ENCODE results near the gene HSCB. TPM values are rescaled to one million over a fixed set of nuclear protein-coding genes. Genes with fewer than 3 reads are reported as not detected.

HSCB gene
- total RNA-seq, 1 experiment from 2014 or later = 21.2 TPM

DNA sequence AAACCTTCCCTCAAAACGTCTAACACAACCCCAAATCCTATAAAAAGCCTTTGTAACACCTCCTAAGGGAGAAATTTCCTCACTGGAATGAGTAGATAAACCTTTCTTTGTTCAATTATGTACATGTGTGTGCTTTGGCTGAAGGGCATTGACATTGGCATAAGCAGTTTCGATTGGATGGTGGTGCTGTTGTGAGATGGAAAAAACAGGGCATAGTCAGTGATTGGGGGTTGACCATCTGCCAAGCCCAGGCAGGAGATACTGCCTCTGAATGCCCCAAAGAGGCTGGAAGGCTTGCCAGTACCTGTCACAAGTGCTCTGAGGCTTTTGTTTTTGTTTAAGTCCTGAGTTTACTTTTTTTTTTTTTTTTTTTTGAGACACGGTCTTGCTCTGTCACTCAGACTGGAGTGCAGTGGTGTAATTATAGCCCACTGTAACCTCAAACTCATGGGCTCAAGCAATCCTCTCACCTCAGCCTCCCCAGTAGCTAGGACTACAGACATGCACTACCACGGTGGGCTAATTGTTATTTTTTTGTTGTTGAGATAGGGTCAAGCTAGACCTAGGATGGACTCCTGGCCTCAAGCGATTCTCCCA, 29.5 kb downstream of the HSCB start:
- Mint-ChIP-seq H3K9me3 (peaks cover 1 to 9% of the 10 kb centered on the region in 2 experiments; a peak in 4 of 5 replicates), H3K36me3 (ENCODE audit: insufficient read depth in 1 of 3, low read depth in 3 of 3) (peaks cover 20 to 28% (median 26%) of the 10 kb centered on the region in 3 experiments; a peak in 6 of 7 replicates), H3K27me3 (ENCODE audit: low read depth) (no peaks in the 10 kb centered on the region), H3K27ac (peak overlapping the region in 1 of 3 experiments; percentile 81; a peak in 2 of 7 replicates), H3K4me3 (no peak overlapping the region), H3K4me1 (peaks cover 9 to 15% of the 10 kb centered on the region in 2 experiments)
- H2BK12ac ChIP-seq (ENCODE audit: insufficient read length, low read depth, low read length) = no peak overlapping the region
- no peaks in the 10 kb centered on the region for H3K9me3 ChIP-seq (ENCODE audit: control insufficient read depth, low read depth, low read length)
- no peak for DNase-seq
- no peak overlapping the region for H2BK20ac ChIP-seq (ENCODE audit: low read depth, low read length, poor library complexity, severe bottlenecking)
- no peak overlapping the region for H3K56ac ChIP-seq (ENCODE audit: insufficient read length, low read depth, low read length)
- H4K8ac ChIP-seq (replicated peaks; ENCODE audit: insufficient read length, low read depth, low read length) = no peak overlapping the region
- no peak overlapping the region for H3K27ac ChIP-seq (ENCODE audit: insufficient read length, low read depth, low read length)
- no peak overlapping the region for H3K14ac ChIP-seq (ENCODE audit: insufficient read depth, low read length)
- H3K23ac ChIP-seq (ENCODE audit: insufficient read length, low read depth, low read length) = no peak overlapping the region
- H2BK15ac ChIP-seq (ENCODE audit: low read depth, low read length) = no peak overlapping the region
- H2BK120ac ChIP-seq (ENCODE audit: low read depth, low read length, poor library complexity, severe bottlenecking) = no peak overlapping the region
- no peaks in the 10 kb centered on the region for H4K20me1 ChIP-seq (ENCODE audit: control insufficient read depth, insufficient read depth, insufficient read length)
- H3K79me1 ChIP-seq (ENCODE audit: insufficient read depth, low read depth, low read length, poor library complexity, severe bottlenecking) = peaks cover 2% of the 10 kb centered on the region
- no CpG with 5 or more reads among the region's 5 CpGs for WGBS (ENCODE audit: extremely low coverage, insufficient read length, low lambda C conversion rate)
- TF ChIP-seq, protein P1, sequence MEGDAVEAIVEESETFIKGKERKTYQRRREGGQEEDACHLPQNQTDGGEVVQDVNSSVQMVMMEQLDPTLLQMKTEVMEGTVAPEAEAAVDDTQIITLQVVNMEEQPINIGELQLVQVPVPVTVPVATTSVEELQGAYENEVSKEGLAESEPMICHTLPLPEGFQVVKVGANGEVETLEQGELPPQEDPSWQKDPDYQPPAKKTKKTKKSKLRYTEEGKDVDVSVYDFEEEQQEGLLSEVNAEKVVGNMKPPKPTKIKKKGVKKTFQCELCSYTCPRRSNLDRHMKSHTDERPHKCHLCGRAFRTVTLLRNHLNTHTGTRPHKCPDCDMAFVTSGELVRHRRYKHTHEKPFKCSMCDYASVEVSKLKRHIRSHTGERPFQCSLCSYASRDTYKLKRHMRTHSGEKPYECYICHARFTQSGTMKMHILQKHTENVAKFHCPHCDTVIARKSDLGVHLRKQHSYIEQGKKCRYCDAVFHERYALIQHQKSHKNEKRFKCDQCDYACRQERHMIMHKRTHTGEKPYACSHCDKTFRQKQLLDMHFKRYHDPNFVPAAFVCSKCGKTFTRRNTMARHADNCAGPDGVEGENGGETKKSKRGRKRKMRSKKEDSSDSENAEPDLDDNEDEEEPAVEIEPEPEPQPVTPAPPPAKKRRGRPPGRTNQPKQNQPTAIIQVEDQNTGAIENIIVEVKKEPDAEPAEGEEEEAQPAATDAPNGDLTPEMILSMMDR (conservative IDR thresholded peaks at IDR 0.05) = no peak
- no peak overlapping the region for H3K4ac ChIP-seq (ENCODE audit: low read depth, low read length)
- H3K4me1 ChIP-seq (ENCODE audit: insufficient read depth, low read length) = no peaks in the 10 kb centered on the region
- H3K27me3 ChIP-seq (ENCODE audit: insufficient read depth, low read length) = no peaks in the 10 kb centered on the region
- H2BK5ac ChIP-seq (ENCODE audit: insufficient read length, low read length) = no peak overlapping the region
- no peak overlapping the region for H4K91ac ChIP-seq (ENCODE audit: insufficient read length, low read depth, low read length)
- H4K5ac ChIP-seq (ENCODE audit: insufficient read length, low read depth, low read length) = no peak overlapping the region
- H2AK5ac ChIP-seq (ENCODE audit: insufficient read length, low read length) = no peak overlapping the region
- H3K18ac ChIP-seq (ENCODE audit: insufficient read length, low read depth, low read length) = no peak overlapping the region
- no peaks in the 10 kb centered on the region for H3K23me2 ChIP-seq (ENCODE audit: insufficient read length, low read depth, low read length, poor library complexity, severe bottlenecking)
- no peaks in the 10 kb centered on the region for H3K79me2 ChIP-seq (ENCODE audit: insufficient read depth, low read length)
- no peak overlapping the region for H3K9ac ChIP-seq (ENCODE audit: extremely low read depth, insufficient read length, low read length)
- H3T11ph ChIP-seq (ENCODE audit: low read length) = no peak overlapping the region
- H3K4me2 ChIP-seq (ENCODE audit: insufficient read depth, insufficient read length, low read length) = no peak overlapping the region
- H2AFZ ChIP-seq (ENCODE audit: low read length) = no peak overlapping the region
